GM13976 (cell line): ENCODE measurements around the gene GALNT14.

Experiments
- DNase-seq: peaks from one replicate; pipeline ENCODE4 v3.0.0; 2012; ENCODE audit warnings: low spot score
- CTCF ChIP-seq: IDR thresholded peaks from 2 replicates; pipeline ENCODE4 v1.5.1; 2012; ENCODE audit warnings: borderline replicate concordance, mild to moderate bottlenecking; ENCODE audit not compliant: insufficient read depth; ENCODE audit errors: extremely low read depth, missing control alignments, control extremely low read depth
- in situ Hi-C: fragments of 300-500 bp; cut with MboI; formaldehyde crosslinking; loops from one replicate; pipeline ENCODE4 v1.12.0; 2022; ENCODE audit warnings: low sequenced_read_pairs, mixed read lengths, inconsistent platforms; ENCODE audit not compliant: unreplicated experiment

GALNT14 gene

GRCh38 chr2:31018280-31018679 is 120.0 kb downstream of the GALNT14 start:
- no peak for DNase-seq
- in situ Hi-C loops: no loop called here
- TF ChIP-seq CTCF: no peak

GRCh38 chr2:31016648-31017047 is 121.6 kb downstream of the GALNT14 start:
- in situ Hi-C loops: no loop called here
- no peak for TF ChIP-seq CTCF
- no peak for DNase-seq

GRCh38 chr2:31014516-31014915 is 123.7 kb downstream of the GALNT14 start:
- no peak for TF ChIP-seq CTCF
- in situ Hi-C loops: no loop called here
- no peak for DNase-seq

- TF ChIP-seq CTCF: no peak
- in situ Hi-C loops: no loop called here
- DNase-seq: no peak
These were observed 124.9 kb downstream of the GALNT14 start for GRCh38 chr2:31013301-31013700.

GRCh38 chr2:31012406-31012805 is 125.8 kb downstream of the GALNT14 start:
- TF ChIP-seq CTCF: no peak
- no peak for DNase-seq
- in situ Hi-C loops: no loop called here

GRCh38 chr2:31011587-31011986 is 126.7 kb downstream of the GALNT14 start:
- no peak for TF ChIP-seq CTCF
- in situ Hi-C loops: no loop called here
- DNase-seq: no peak
